Caki2 (cell line): Measurements from ENCODE around the gene POLE. TPM values are rescaled to one million over a fixed set of nuclear protein-coding genes. Genes with fewer than 3 reads are reported as not detected.

Experiments
- DNase-seq: peaks from one replicate; pipeline ENCODE4 v3.0.0-alpha.2; 2015; ENCODE audit warnings: low read depth
- in situ Hi-C: cut with HindIII; loops from 2 replicates; pipeline ENCODE4 v1.10.0; 2016; ENCODE audit warnings: low sequenced_read_pairs, low pct_unique_long_range_greater_than_20kb, mixed read lengths
- total RNA-seq: library from RNA; depleted of rRNA; stranded (reverse); fragments of >200 nt; shearing (Covaris generic); gene quantifications from 2 replicates; pipeline ENCODE4 v1.2.3, GENCODE V29; 2014; ENCODE audit warnings: low replicate concordance

The POLE gene
- total RNA-seq, 1 experiment from 2014 or later = 10.3 TPM

DNA sequence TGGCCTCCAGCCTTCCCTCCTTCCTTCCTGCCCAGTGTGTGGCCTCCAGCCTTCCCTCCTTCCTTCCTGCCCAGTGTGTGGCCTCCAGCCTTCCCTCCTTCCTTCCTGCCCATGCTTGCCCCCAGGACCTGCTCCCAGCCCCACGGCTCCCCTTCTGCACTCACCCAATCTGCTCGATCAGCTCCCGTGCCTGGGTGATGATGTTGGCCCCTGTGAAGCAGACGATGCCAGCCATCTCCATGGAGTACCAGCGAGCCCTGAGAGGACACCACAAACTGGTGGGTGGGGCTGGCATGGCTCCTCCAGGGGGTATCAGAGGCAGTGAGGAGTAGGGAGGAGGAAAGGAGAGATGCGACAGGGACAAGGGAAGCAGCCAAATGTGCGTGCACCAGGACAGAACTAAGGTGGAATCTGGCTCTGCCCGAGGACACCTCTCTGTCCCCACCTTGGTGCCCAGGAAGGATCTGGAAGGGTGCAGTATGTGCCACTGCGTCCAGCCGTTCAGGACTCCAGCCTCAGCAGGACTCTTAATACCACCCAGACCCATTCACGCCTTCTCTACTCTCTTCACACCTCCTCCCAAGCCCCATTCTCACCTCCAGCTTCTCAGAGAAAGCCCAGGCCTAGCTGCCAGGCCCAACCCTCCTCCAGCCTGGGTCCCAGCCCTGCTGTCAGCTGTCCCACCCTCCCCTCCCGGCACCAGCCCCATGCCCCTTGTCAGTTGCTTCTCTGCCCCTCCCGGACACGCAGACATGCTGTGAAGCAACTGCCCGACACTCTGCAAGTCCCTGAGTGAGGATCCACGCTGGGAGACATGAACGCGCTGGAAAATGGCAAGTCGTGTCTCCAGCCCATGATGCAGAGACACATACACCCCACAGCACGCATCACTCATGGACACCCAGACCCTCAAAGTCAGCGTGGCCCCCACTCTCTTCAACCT lies 22.7 kb downstream of the POLE start:
- no peak for DNase-seq
- in situ Hi-C loops = no loop called here

GRCh38 chr12:132662901-132663755 lies 24.0 kb downstream of the POLE start:
- DNase-seq = no peak
- in situ Hi-C loops = no loop called here

- DNase-seq = no peak
- in situ Hi-C loops = no loop called here
Observed at GRCh38 chr12:132661972-132662371, 25.2 kb downstream of the POLE start.

DNA sequence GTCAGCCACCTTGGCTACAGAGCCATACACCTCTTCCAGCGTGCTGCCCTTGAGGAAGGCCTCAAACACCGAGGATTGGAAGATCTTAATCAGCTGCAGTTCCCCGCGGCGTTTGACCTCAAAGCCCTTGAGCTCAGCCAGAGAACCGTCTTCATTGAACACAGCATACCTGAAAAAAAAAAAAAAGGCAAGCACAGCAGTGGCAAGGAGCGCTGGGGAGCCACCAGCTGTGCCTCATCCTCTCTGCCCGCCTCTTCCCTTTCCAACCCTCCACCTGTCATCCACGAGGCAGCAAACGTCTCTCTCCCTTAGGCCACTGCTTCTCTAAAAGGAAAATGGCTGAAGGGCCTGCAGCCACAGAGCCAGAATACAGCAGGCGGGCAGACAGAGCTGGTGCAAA lies 26.1 kb downstream of the POLE start:
- in situ Hi-C loops = no loop called here
- no peak for DNase-seq

DNA sequence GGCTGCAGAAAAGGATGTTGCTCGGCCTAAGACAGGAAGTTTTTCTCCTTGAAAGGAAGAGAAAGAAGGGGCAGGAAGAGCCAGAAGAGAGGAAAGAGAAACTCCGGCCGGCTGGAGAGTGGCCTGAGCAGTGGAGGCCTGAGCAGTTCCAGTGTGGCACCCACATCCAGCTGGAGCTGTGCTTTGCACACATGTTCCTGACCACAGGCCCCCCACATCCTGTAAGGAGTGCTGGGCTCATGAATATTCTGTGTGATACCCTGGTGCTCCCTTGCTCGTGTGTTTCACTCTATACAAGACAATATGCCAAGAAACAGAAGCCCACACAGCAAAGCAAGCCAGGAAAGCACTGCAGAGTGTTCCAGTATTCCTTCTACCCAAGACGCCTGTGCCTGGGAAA lies 27.1 kb downstream of the POLE start:
- DNase-seq = no peak
- in situ Hi-C loops = no loop called here

GRCh38 chr12:132659146-132659545 lies 28.0 kb downstream of the POLE start:
- in situ Hi-C loops = no loop called here
- DNase-seq = no peak

- in situ Hi-C loops = no loop called here
Observed at GRCh38 chr12:132658149-132658894, 28.8 kb downstream of the POLE start.

DNA sequence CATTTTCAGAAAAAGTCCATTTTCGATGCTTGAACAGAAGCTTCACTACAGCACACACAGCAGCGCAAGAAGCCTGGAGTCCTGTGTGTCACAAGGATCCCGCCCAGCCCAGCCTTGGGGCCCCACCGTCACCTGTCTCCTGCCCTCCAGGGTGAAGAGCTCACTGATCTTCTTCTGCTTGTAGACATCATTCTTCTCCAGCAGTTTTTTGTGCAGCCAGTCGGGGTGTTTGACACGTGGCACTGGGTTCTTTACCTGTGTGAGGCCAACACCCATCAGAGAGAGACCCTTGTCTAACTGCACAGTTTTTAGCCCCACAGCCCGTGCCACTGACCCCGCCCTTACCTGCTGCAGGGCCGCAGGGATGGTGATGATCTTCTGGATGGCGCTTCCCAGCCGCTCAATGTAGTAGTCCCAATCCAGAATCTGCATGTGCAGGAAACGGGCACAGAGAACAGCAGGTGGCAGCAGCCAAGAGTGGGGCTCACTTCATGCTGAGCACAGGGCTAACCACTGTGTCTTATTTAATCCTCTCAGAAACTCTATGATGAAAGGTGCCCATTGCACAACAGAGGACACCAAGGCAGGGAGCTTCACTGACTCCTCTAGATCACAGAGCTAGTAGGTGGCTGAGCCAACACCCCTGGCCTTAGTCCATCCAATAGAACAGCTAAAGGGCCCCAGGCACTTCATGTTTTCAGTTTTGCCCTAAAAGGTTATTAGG lies 30.0 kb downstream of the POLE start:
- in situ Hi-C loops = no loop called here
- no peak for DNase-seq

More at GRCh38 chr12:132658149-132658894, 28.8 kb downstream of the POLE start:
- no peak for DNase-seq

- DNase-seq = no peak
- in situ Hi-C loops = no loop called here
Observed at GRCh38 chr12:132653567-132654290, 33.4 kb downstream of the POLE start.

- DNase-seq = no peak
- in situ Hi-C loops = no loop called here
Observed at GRCh38 chr12:132651444-132652100, 35.6 kb downstream of the POLE start.

GRCh38 chr12:132649226-132649945 lies 37.8 kb downstream of the POLE start:
- in situ Hi-C loops = no loop called here
- DNase-seq = no peak

GRCh38 chr12:132648616-132649225 lies 38.4 kb downstream of the POLE start:
- no peak for DNase-seq
- in situ Hi-C loops = no loop called here

GRCh38 chr12:132647858-132648257 lies 39.3 kb downstream of the POLE start:
- no peak for DNase-seq
- in situ Hi-C loops = no loop called here

- in situ Hi-C loops = no loop called here
- no peak for DNase-seq
Observed at GRCh38 chr12:132646850-132647249, 40.3 kb downstream of the POLE start.

DNA sequence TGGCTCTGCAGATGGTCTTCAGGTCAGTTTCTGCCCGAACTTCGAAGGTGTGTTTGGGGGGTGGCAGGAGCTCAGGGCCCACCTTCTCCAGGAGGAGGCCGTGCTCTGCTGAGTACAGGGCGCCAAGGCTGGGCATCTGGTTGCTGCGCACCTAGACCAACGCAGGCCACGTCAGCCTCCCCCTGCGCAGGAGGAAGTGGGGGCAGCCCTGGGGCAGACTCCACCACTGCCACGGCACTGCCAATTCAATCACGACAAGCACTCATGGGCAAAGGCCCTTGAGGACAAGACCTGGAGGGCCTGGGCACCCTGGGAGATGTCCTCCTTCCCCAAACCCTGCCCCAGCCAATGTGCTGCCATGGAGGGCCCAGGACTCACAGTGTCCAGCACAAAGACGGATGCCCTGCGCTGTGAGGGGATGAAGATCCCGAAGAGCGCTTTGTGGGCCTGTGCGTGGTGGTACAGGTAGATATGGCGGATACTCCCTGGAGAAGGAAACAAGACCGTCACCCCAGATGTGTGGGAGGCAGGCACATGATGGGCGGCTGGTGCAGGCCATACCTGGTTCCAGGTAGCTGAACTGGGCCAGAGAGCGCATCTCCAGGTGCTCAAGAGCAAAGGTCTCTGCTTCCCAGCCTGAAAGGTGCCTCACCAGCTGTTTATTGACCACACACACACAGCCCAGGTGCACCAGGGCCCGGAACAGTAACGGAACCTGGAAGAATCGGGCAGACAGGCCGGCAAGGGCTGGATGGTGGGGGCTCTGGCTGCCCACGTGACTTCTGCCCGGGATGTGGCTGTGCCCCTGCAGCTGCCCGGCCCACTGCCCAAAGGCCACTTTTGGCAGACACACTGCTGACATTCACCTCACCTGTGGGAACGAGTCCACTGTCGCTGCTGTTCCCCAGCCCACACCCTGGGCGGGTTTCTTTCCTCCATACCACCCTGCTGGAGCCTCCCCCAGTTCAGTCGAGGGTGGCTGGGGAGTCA lies 44.0 kb downstream of the POLE start:
- in situ Hi-C loops = no loop called here
- no peak for DNase-seq
